DND-41 (cell line): Measurements from ENCODE around the gene AKIRIN2.
"Not testable (repeated sequence)": the region's sequence is repeated elsewhere in the genome, so short reads cannot be mapped to it uniquely, and the experiment has no call there.

Source experiments
- ATAC-seq: fragments of 200-7000 bp; cut with Tn5 transposase; 3 replicates; pipeline ENCODE4 v1.9.1; 2021; ENCODE audit warnings: low read depth; ENCODE audit not compliant: insufficient read depth
- DNase-seq: peaks from one replicate; pipeline ENCODE4 v3.0.0-alpha.2; 2020
- H2AFZ ChIP-seq: 2 replicates; pipeline ENCODE4 v1.6.0; 2012; ENCODE audit warnings: low read depth, low read length
- H3K27ac ChIP-seq: 2 replicates; pipeline ENCODE4 v1.5.1; 2012; ENCODE audit warnings: low read length, inconsistent platforms
- H3K27me3 ChIP-seq: fragments of 200-600 bp; sonication (generic); 2 replicates; pipeline ENCODE4 v1.6.0; 2012; ENCODE audit warnings: low read length, mild to moderate bottlenecking, inconsistent platforms; ENCODE audit not compliant: insufficient read depth, poor library complexity
- H3K36me3 ChIP-seq: 2 replicates; pipeline ENCODE4 v1.5.1; 2012; ENCODE audit warnings: low read length, inconsistent platforms; ENCODE audit not compliant: insufficient read depth
- H3K4me1 ChIP-seq: 2 replicates; pipeline ENCODE4 v1.5.1; 2012; ENCODE audit warnings: mild to moderate bottlenecking, low read length; ENCODE audit not compliant: insufficient read depth
- H3K4me2 ChIP-seq: 2 replicates; pipeline ENCODE4 v1.6.0; 2012; ENCODE audit warnings: mild to moderate bottlenecking, moderate library complexity, low read length, inconsistent platforms; ENCODE audit not compliant: insufficient read depth
- H3K4me3 ChIP-seq, 2 experiments: fragments of 200-600 bp in 1 of 2; shearing (Covaris generic) in 1 of 2; 2 replicates each; pipeline ENCODE4 v1.5.1; 2012 to 2016; ENCODE audit warnings: inconsistent platforms in 2 of 2, low read length in 2 of 2, mild to moderate bottlenecking in 2 of 2, low read depth in 1 of 2, moderate library complexity in 1 of 2
- H3K79me2 ChIP-seq: 2 replicates; pipeline ENCODE4 v1.6.0; 2012; ENCODE audit warnings: low read length, inconsistent platforms; ENCODE audit not compliant: insufficient read depth
- H3K9ac ChIP-seq: 2 replicates; pipeline ENCODE4 v1.6.0; 2012; ENCODE audit warnings: low read depth, mild to moderate bottlenecking, inconsistent platforms, low read length, moderate library complexity
- H3K9me3 ChIP-seq: 2 replicates; pipeline ENCODE4 v1.5.1; 2012; ENCODE audit warnings: low read length, moderate library complexity, mild to moderate bottlenecking, inconsistent platforms; ENCODE audit not compliant: insufficient read depth, severe bottlenecking
- H4K20me1 ChIP-seq: 2 replicates; pipeline ENCODE4 v1.6.0; 2012; ENCODE audit warnings: low read length; ENCODE audit not compliant: insufficient read depth
- EZH2 ChIP-seq: IDR thresholded peaks from 3 replicates; pipeline ENCODE4 v1.6.1; 2012; ENCODE audit warnings: borderline replicate concordance, low read depth, mild to moderate bottlenecking, moderate library complexity, low read length, inconsistent platforms; ENCODE audit not compliant: severe bottlenecking
- TF ChIP-seq, protein P1 (sequence below): IDR thresholded peaks from 2 replicates; pipeline ENCODE4 v1.5.1; 2012; ENCODE audit warnings: borderline replicate concordance, low read length, moderate library complexity, mild to moderate bottlenecking; ENCODE audit not compliant: poor library complexity, severe bottlenecking; ENCODE audit errors: extremely low read depth

AKIRIN2 gene

DNA sequence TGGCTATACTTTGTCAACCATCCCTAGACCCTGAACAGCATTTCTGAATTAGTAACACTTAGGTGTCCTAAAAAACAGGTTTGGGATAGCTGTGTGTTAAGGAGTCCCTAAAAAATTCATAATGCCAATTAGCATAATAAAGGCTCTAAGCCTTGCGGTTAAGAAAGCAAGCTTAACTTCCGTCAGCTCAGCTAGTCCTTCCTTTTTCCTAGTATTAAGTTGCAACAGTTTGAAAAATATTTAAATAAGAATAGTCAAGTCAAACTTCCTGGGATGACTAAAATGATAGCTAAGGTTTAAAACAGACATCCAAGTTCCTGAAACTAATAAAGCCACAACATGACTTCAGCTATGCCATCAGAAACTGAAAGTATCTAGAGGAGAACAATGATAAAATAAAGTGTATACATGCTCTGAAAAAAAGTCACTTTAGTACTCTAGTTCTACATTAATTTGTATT lies 3.5 kb downstream of the AKIRIN2 start:
- Histone ChIP-seq H3K36me3 (peaks cover 22% of the 10 kb centered on the region), H3K4me2 (peak overlapping the region; percentile 68), H3K27ac (peak overlapping the region; percentile 37), H3K27me3 (no peaks in the 10 kb centered on the region), H3K79me2 (peaks cover 83% of the 10 kb centered on the region), H3K9me3 (no peaks in the 10 kb centered on the region), H3K4me3 (peak overlapping the region; percentile 12 to 76; a peak in 2 of 4 replicates), H4K20me1 (peaks cover 53% of the 10 kb centered on the region), H3K9ac (peak overlapping the region; percentile 85), H3K4me1 (peaks cover 46% of the 10 kb centered on the region), H2AFZ (no peak overlapping the region)
- DNase-seq (no peak), ATAC-seq (no peak)
- no peak for TF ChIP-seq EZH2
- TF ChIP-seq, protein P1, sequence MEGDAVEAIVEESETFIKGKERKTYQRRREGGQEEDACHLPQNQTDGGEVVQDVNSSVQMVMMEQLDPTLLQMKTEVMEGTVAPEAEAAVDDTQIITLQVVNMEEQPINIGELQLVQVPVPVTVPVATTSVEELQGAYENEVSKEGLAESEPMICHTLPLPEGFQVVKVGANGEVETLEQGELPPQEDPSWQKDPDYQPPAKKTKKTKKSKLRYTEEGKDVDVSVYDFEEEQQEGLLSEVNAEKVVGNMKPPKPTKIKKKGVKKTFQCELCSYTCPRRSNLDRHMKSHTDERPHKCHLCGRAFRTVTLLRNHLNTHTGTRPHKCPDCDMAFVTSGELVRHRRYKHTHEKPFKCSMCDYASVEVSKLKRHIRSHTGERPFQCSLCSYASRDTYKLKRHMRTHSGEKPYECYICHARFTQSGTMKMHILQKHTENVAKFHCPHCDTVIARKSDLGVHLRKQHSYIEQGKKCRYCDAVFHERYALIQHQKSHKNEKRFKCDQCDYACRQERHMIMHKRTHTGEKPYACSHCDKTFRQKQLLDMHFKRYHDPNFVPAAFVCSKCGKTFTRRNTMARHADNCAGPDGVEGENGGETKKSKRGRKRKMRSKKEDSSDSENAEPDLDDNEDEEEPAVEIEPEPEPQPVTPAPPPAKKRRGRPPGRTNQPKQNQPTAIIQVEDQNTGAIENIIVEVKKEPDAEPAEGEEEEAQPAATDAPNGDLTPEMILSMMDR, result no peak

DNA sequence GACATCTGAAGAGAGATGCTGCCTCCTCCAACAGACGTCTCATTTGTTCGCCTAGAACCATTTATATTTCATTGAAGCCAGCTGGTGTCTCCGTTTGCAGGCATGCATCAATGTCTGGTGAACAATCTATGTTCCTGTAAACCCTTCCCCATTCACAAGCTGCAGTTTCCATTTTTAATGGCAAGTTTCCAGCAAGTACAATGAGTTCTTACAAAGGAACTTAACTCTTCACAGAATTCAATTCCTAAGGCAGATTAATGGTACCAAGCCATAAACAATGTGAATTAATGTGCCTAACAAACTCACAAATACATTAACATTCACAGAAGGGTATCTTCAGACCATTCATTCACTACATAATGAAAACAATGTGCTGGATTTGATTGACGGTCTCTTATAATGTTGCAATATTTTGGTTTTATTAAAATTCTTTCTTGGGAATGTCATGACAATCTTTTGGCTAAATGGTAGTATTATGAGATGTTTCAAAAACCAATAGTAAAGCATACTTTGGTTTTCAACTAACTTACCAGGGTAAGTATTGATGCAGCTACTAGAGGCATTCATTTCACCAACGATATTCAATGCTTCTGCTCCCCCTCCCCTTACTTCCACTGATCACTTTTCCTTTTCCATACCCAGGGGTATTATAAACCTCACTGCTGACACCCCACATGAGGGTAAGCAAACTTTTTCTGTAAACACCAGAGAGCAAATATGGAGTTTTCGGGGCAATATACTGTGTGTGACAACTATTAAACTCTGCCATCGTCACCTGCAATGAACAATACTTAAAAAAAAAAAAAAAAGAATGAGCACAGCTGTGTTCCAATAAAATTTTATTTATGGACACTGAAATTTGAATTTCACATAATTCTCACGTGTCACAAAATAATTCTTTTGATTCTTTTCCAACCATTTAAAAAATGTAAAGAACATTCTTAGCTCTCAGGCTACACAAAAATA lies 4.2 kb downstream of the AKIRIN2 start:
- Histone ChIP-seq H3K36me3 (peaks cover 22% of the 10 kb centered on the region), H3K79me2 (peaks cover 90% of the 10 kb centered on the region), H3K4me3 (peak overlapping the region in 1 of 2 experiments; percentile 76; a peak in 2 of 4 replicates), H4K20me1 (peaks cover 59% of the 10 kb centered on the region), H3K9me3 (no peaks in the 10 kb centered on the region), H3K27me3 (no peaks in the 10 kb centered on the region), H3K9ac (peak overlapping the region; percentile 85; the same call in 1 of the 2 replicates), H3K4me1 (peaks cover 43% of the 10 kb centered on the region), H2AFZ (no peak overlapping the region), H3K27ac (no peak overlapping the region), H3K4me2 (peak overlapping the region; percentile 68)
- DNase-seq (no peak), ATAC-seq (no peak)
- TF ChIP-seq EZH2, result no peak
- TF ChIP-seq, protein P1, result no peak

DNA sequence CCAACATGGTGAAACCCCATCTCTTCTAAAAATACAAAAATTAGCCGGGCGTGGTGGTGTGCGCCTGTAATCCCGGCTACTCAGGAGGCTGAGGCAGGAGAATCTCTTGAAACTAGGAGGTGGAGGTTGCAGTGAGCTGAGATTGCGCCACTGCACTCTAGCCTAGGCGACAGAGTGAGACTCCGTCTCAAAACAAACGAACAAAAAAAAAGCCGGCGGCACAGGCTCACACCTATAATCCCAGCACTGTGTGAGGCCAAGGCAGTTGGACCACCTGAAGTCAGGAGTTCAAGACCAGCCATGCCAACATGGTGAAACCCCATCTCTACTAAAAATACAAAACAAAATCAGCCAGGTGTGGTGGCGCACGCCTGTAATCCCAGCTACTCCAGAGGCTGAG lies 5.2 kb downstream of the AKIRIN2 start:
- H3K4me1 ChIP-seq, result peaks cover 39% of the 10 kb centered on the region
- peaks cover 64% of the 10 kb centered on the region for H4K20me1 ChIP-seq

DNA sequence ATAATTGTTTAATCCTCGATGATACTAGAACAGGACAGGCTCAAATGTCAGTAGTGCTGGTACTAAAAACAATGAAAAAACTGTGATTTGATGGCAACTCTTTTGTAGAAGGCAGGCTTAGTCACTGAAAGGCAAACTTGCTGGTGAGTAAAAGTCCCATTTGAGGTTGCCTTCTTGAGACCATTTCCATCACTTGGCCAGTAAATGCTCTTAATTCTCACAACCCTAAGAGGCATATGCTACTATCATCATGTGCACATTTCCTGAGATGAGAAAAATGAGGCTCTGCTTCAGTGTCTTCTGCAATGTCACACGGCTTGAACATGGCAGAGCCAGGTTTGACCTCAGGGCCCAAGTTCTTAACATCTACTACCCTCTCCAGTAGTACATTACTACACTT lies 9.9 kb downstream of the AKIRIN2 start:
- Histone ChIP-seq H3K27ac (no peak overlapping the region), H4K20me1 (peaks cover 40% of the 10 kb centered on the region; the same call in 1 of the 2 replicates), H3K27me3 (no peaks in the 10 kb centered on the region), H3K36me3 (peaks cover 22% of the 10 kb centered on the region), H3K4me3 (no peak overlapping the region), H3K79me2 (peaks cover 99% of the 10 kb centered on the region), H3K4me1 (peaks cover 7% of the 10 kb centered on the region; the same call in 1 of the 2 replicates), H3K9ac (no peak overlapping the region), H3K9me3 (no peaks in the 10 kb centered on the region), H2AFZ (no peak overlapping the region), H3K4me2 (no peak overlapping the region)
- ATAC-seq, result no peak
- TF ChIP-seq EZH2, result no peak
- TF ChIP-seq, protein P1, result no peak
- DNase-seq, result no peak

More for the DNA sequence above, 5.2 kb downstream of the AKIRIN2 start:
- H3K4me3 ChIP-seq, ATAC-seq, H3K27me3 ChIP-seq, H2AFZ ChIP-seq, H3K27ac ChIP-seq, DNase-seq, H3K9ac ChIP-seq, H3K9me3 ChIP-seq: not testable (repeated sequence)
- Histone ChIP-seq H3K36me3 (peaks cover 22% of the 10 kb centered on the region), H3K4me2 (0 out of 2 replicates have a peak overlapping the region, but pooled peaks have one; percentile 68), H3K79me2 (peaks cover 99% of the 10 kb centered on the region)
